GM18951 (cell line): ENCODE data around the gene MYNN.

ENCODE experiments used
- POLR2A ChIP-seq: IDR thresholded peaks from 4 replicates; pipeline ENCODE4 v1.6.1; 2011; ENCODE audit warnings: mild to moderate bottlenecking; ENCODE audit not compliant: insufficient read length, insufficient read depth; ENCODE audit errors: extremely low read depth
- in situ Hi-C: fragments of 300-500 bp; cut with MboI; formaldehyde crosslinking; loops from one replicate; pipeline ENCODE4 v1.12.0; 2022; ENCODE audit warnings: low sequenced_read_pairs, mixed read lengths, inconsistent platforms; ENCODE audit not compliant: unreplicated experiment

MYNN gene

DNA sequence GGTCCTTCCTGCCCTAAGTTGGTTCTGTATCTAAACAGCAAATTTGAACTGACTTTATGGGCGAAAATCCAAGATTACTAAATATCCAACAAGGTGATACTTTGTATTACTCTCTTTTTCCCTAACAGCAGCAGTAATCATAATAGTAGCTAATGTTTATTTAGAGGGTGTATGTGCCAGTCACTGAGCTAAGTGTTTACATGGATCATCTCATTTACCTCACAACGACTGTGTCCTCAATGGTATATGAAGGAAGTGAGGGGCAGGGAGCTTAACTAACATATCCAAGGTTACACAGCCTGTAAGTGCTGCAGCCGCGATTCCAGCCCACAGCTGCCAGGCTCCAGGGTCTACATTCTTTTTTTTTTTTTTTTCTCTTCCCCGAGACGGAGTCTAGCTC is 49.8 kb downstream of the MYNN start:
- in situ Hi-C loops: no loop called here
- TF ChIP-seq POLR2A: no peak

DNA sequence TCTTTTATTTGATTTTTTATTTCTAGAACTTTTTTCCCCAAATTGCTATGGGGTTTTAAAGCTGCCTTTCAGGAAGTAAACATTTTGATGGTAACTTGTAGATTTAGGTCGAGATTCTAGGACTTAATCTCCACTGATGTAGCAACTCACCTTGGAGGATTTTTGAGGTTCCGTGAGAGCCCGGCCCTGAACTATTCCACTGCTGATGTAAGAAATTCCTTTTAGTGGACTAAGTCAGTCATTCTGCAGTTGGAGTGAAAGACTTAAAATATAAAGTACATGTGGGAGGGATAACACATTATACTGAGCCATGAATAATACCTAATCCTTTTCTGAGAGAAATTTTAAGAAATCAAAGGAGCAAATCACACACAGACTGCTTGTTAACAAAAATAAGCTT is 52.1 kb downstream of the MYNN start:
- TF ChIP-seq POLR2A: no peak
- in situ Hi-C loops: no loop called here

- in situ Hi-C loops: no loop called here
- no peak for TF ChIP-seq POLR2A
Observed at GRCh38 chr3:169827712-169828111, 54.5 kb downstream of the MYNN start.

DNA sequence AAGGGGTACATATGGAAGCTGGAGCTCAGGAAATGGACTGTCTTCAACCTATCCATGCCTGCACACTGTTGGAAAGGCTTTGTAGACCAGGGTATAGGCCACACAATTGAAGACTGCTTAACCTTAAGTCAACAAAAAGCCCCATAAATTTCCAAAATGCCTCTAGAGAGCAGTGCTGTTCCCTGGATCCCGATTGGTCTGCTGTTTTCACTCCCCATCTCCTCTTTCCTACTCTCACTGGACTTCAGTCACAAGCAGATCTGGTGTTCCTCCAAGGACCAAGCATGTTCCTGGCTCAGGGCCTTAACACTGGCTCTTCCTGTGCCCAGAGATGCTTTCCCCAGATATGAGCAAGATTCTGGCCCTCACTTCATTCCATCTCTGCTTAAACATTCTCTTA is 62.3 kb downstream of the MYNN start:
- no peak for TF ChIP-seq POLR2A
- in situ Hi-C loops: no loop called here

DNA sequence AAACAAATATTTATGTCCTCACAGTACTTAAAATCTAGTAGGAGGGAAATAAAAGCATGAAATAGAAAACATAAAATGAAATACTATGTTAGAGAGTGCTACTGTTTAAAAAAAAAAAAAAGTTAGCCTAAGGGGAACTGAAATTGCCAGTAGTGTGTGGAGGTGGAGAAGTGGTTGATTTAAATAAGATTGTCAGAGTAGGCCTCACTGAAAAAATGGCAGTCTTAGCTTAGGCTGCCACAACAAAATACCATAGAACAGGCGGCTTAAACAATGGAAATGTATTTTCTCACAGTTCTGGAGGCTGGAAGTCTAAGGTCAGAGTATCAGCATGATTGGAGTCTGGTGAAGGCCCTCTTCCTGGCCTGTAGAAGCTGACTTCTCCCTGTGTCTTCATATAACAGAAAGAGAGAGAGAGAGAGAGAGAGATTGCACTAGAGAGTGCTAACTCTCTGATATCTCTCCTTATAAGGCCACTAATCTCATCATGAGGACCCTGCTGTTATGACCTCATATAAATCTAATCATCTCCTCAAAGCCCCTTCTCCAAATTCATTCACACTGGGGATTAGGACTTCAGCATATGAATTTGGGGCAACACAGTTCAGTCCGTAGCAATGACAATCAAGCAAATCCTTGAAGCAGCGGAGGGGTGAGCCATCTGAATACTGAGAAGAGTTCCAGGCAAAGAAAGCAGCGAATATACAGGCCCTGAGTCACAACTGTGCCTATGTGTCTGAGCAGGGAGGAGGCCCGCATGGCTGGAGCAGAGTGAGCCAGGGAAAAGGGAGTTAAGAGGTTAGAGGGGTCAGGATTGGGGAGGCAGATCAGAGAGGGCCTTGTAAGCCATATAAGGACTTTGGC is 63.1 kb downstream of the MYNN start:
- in situ Hi-C loops: no loop called here
- TF ChIP-seq POLR2A: no peak

GRCh38 chr3:169836942-169837275 is 63.7 kb downstream of the MYNN start:
- in situ Hi-C loops: no loop called here
- TF ChIP-seq POLR2A: no peak

DNA sequence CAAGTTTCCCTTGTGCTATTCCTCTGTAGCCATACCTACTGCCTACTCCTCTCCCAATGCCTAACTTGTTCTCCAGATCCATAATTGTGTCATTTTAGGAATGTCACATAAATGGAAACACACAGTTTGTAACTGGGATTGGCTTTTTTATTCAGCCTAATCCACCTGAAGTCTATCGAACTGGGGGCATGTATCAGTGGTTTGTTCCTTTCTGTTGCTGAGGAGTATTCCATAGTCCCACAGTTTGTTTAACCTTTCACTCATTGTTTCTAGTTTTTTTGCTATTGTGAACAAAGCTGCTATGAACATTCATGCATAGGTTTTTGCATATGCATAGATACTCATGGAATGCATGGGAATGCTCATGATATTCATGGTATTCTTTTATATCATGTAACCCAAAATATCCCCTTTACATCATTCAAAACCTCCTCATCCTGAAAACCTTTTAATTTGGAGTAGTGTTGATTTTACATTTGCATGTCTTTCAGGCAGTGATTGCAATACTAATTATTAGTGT is 65.4 kb downstream of the MYNN start:
- in situ Hi-C loops: no loop called here
- TF ChIP-seq POLR2A: no peak
